ENCODE measurements around the gene IPO5. TPM values are rescaled to one million over a fixed set of nuclear protein-coding genes. Genes with fewer than 3 reads are reported as not detected.

The IPO5 gene
- polyA plus RNA-seq, 3 donors, result 17.5 to 21.6 (median 20.7) TPM

DNA sequence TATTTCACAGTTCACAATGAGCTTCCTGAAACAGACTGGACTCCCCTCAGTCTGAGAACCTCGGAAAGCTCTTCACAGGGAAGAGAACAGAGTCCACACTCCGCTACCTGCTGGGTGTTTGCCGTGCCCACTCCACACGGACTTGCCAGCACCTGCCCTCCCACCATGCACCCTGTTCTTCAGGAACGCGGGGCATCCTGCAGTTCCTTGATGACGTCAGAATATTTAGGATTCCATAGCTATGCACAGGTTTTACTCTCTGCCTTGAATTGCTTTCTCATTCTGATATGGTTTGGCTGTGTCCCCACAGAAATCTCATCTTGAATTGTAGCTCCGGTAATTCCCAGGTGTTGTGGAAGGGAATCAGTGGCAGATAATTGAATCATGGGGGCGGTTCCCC, 115.0 kb downstream of the IPO5 start:
- peaks cover 0 to 1% (median 0%) of the 10 kb centered on the region in 3 donors for H3K27me3 Mint-ChIP-seq (ENCODE audit: low read depth in 3 of 3)
- TF ChIP-seq, protein P1, sequence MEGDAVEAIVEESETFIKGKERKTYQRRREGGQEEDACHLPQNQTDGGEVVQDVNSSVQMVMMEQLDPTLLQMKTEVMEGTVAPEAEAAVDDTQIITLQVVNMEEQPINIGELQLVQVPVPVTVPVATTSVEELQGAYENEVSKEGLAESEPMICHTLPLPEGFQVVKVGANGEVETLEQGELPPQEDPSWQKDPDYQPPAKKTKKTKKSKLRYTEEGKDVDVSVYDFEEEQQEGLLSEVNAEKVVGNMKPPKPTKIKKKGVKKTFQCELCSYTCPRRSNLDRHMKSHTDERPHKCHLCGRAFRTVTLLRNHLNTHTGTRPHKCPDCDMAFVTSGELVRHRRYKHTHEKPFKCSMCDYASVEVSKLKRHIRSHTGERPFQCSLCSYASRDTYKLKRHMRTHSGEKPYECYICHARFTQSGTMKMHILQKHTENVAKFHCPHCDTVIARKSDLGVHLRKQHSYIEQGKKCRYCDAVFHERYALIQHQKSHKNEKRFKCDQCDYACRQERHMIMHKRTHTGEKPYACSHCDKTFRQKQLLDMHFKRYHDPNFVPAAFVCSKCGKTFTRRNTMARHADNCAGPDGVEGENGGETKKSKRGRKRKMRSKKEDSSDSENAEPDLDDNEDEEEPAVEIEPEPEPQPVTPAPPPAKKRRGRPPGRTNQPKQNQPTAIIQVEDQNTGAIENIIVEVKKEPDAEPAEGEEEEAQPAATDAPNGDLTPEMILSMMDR (IDR thresholded peaks at IDR 0.05), result no peak
- no peaks in the 10 kb centered on the region for H4K20me1 ChIP-seq (ENCODE audit: insufficient read depth, low read length)
- no peak for DNase-seq
- no peaks in the 10 kb centered on the region for H3K79me2 ChIP-seq (ENCODE audit: insufficient read depth, low read length)
- intact Hi-C loops (cut with micrococcal nuclease), result no loop called here
- no peak overlapping the region for H2AFZ ChIP-seq (ENCODE audit: insufficient read depth, low read depth, low read length, poor library complexity, severe bottlenecking)
- no peaks in the 10 kb centered on the region for H3K4me1 ChIP-seq (ENCODE audit: control insufficient read depth in 1 of 2, insufficient read depth in 2 of 2, low read length in 2 of 2)
- H3K9ac ChIP-seq (ENCODE audit: insufficient read depth, low read length, poor library complexity, severe bottlenecking), result no peak overlapping the region
- H3K27me3 ChIP-seq (ENCODE audit: control insufficient read depth in 2 of 2, insufficient read depth in 2 of 2, low read length in 2 of 2), result no peaks in the 10 kb centered on the region
- H3K9me3 Mint-ChIP-seq, result peaks cover 0 to 1% (median 0%) of the 10 kb centered on the region in 7 donors
- H3K4me3 ChIP-seq (replicated peaks in 1 of 3; ENCODE audit: low read depth in 2 of 3, low read length in 3 of 3), result no peak overlapping the region
- H3K4me3 Mint-ChIP-seq, result no peak overlapping the region
- no peaks in the 10 kb centered on the region for H3K9me3 ChIP-seq (replicated peaks in 1 of 2; ENCODE audit: control insufficient read depth in 1 of 2, insufficient read depth in 1 of 2, low read length in 2 of 2)
- H3K36me3 ChIP-seq (replicated peaks in 1 of 2; ENCODE audit: control insufficient read depth in 1 of 2, insufficient read depth in 2 of 2, low read length in 2 of 2), result no peaks in the 10 kb centered on the region
- 92% methylated on average over 5 of the region's 9 CpGs for whole genome bisulfite sequencing (ENCODE audit: insufficient coverage)
- no peak overlapping the region for H3K27ac Mint-ChIP-seq
- no peak overlapping the region for H3K27ac ChIP-seq (ENCODE audit: low read depth in 1 of 2, low read length in 2 of 2)
- H3K36me3 Mint-ChIP-seq, result no peaks in the 10 kb centered on the region
- no peak overlapping the region for H3K4me2 ChIP-seq (replicated peaks; ENCODE audit: extremely low read depth, low read length, poor library complexity, severe bottlenecking)
- no peaks in the 10 kb centered on the region for H3K4me1 Mint-ChIP-seq

DNA sequence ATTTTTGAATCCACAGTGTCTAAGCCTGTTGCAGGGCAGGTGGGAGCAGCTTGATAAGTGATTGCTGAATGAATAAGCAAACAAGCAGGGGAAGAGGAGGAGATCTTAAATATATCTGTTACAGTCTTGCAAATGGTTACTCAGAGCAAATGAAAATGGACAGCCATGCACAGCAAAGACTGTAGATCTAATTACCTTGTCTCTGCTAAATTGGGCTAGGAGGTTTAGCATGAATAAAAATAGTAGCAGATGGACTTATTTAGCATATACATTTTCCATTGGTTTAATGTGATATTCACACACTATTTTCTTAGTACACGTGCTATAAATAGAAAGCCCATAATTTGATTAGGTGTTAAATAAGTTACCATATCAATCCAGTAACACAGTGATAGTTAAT, 116.5 kb downstream of the IPO5 start:
- H3K4me1 Mint-ChIP-seq, result no peaks in the 10 kb centered on the region
- no peaks in the 10 kb centered on the region for H3K27me3 ChIP-seq (ENCODE audit: control insufficient read depth in 2 of 2, insufficient read depth in 2 of 2, low read length in 2 of 2)
- H3K9ac ChIP-seq (ENCODE audit: insufficient read depth, low read length, poor library complexity, severe bottlenecking), result no peak overlapping the region
- H3K4me1 ChIP-seq (ENCODE audit: control insufficient read depth in 1 of 2, insufficient read depth in 2 of 2, low read length in 2 of 2), result no peaks in the 10 kb centered on the region
- H3K4me3 Mint-ChIP-seq, result no peak overlapping the region
- no peaks in the 10 kb centered on the region for H3K36me3 ChIP-seq (replicated peaks in 1 of 2; ENCODE audit: control insufficient read depth in 1 of 2, insufficient read depth in 2 of 2, low read length in 2 of 2)
- no peaks in the 10 kb centered on the region for H3K79me2 ChIP-seq (ENCODE audit: insufficient read depth, low read length)
- H3K27ac ChIP-seq (ENCODE audit: low read depth in 1 of 2, low read length in 2 of 2), result no peak overlapping the region
- no peaks in the 10 kb centered on the region for H3K36me3 Mint-ChIP-seq
- no peaks in the 10 kb centered on the region for H3K9me3 ChIP-seq (replicated peaks in 1 of 2; ENCODE audit: control insufficient read depth in 1 of 2, insufficient read depth in 1 of 2, low read length in 2 of 2)
- no peak overlapping the region for H3K4me3 ChIP-seq (replicated peaks in 1 of 3; ENCODE audit: low read depth in 2 of 3, low read length in 3 of 3)
- no peaks in the 10 kb centered on the region for H4K20me1 ChIP-seq (ENCODE audit: insufficient read depth, low read length)
- intact Hi-C loops (cut with micrococcal nuclease), result no loop called here
- no peak for DNase-seq
- no peak overlapping the region for H3K27ac Mint-ChIP-seq
- H3K4me2 ChIP-seq (replicated peaks; ENCODE audit: extremely low read depth, low read length, poor library complexity, severe bottlenecking), result no peak overlapping the region
- H3K9me3 Mint-ChIP-seq, result peaks cover 0 to 4% (median 0%) of the 10 kb centered on the region in 7 donors
- H3K27me3 Mint-ChIP-seq (ENCODE audit: low read depth in 3 of 3), result no peaks in the 10 kb centered on the region
- H2AFZ ChIP-seq (ENCODE audit: insufficient read depth, low read depth, low read length, poor library complexity, severe bottlenecking), result no peak overlapping the region
- TF ChIP-seq, protein P1 (IDR thresholded peaks at IDR 0.05), result no peak
- WGBS (ENCODE audit: insufficient coverage), result no CpG with 5 or more reads among the region's 1 CpG
